ENCODE measurements around the gene CEP76. TPM values are rescaled to one million over a fixed set of nuclear protein-coding genes. Genes with fewer than 3 reads are reported as not detected.
"Not testable (repeated sequence)": the region's sequence is repeated elsewhere in the genome, so short reads cannot be mapped to it uniquely, and the experiment has no call there.

Gene CEP76
- total RNA-seq, 1 experiment from 2014 or later: 26.4 TPM

GRCh38 chr18:12630136-12630535 lies 72.4 kb downstream of the CEP76 start:
- H3K4me1 Mint-ChIP-seq (ENCODE audit: low read depth, unreplicated experiment): no peaks in the 10 kb centered on the region
- CTCF ChIA-PET: no interaction called here
- no peaks in the 10 kb centered on the region for H3K4me1 ChIP-seq
- no peak overlapping the region for H3K27ac Mint-ChIP-seq (ENCODE audit: unreplicated experiment)
- POLR2A ChIA-PET: no interaction called here
- H3K27me3 ChIP-seq (replicated peaks; ENCODE audit: control insufficient read depth, insufficient read depth, low read length): no peaks in the 10 kb centered on the region; the same call in 1 of the 2 replicates
- no peaks in the 10 kb centered on the region for H3K27me3 Mint-ChIP-seq (ENCODE audit: insufficient read depth, unreplicated experiment)
- H3K36me3 Mint-ChIP-seq (ENCODE audit: insufficient read depth, unreplicated experiment): no peaks in the 10 kb centered on the region
- no peak overlapping the region for H3K4me3 ChIP-seq (ENCODE audit: low read depth, low read length)
- no peaks in the 10 kb centered on the region for H3K9me3 Mint-ChIP-seq (ENCODE audit: unreplicated experiment)
- H3K9me3 ChIP-seq: no peaks in the 10 kb centered on the region
- intact Hi-C loops (cut with micrococcal nuclease; ENCODE audit: unreplicated experiment): no loop called here
- TF ChIP-seq CTCF (IDR thresholded peaks at IDR 0.05; ENCODE audit: insufficient read depth in 1 of 2, low read depth in 1 of 2, low read length in 1 of 2, severe bottlenecking in 1 of 2, unreplicated experiment in 1 of 2): no peak
- no TSS peak for BruUV-seq (replicated peaks)
- H3K36me3 ChIP-seq (ENCODE audit: control insufficient read depth, insufficient read depth, low read length): no peaks in the 10 kb centered on the region
- H3K4me3 Mint-ChIP-seq (ENCODE audit: unreplicated experiment): no peak overlapping the region
- no peak for DNase-seq

GRCh38 chr18:12628706-12629702 lies 73.5 kb downstream of the CEP76 start:
- H3K9me3 Mint-ChIP-seq (ENCODE audit: unreplicated experiment): no peaks in the 10 kb centered on the region
- Histone ChIP-seq H3K4me3 (ENCODE audit: low read depth, low read length) (no peak overlapping the region), H3K4me1 (no peaks in the 10 kb centered on the region), H3K9me3 (no peaks in the 10 kb centered on the region), H3K36me3 (ENCODE audit: control insufficient read depth, insufficient read depth, low read length) (no peaks in the 10 kb centered on the region), H3K27me3 (replicated peaks; ENCODE audit: control insufficient read depth, insufficient read depth, low read length) (no peaks in the 10 kb centered on the region; the same call in 1 of the 2 replicates)
- intact Hi-C loops (cut with micrococcal nuclease; ENCODE audit: unreplicated experiment): loop anchor here (5.0 kb wide), 1 partner anchor 37 kb away; no protein-coding TSS in a partner anchor
- no peaks in the 10 kb centered on the region for H3K27me3 Mint-ChIP-seq (ENCODE audit: insufficient read depth, unreplicated experiment)
- H3K4me1 Mint-ChIP-seq (ENCODE audit: low read depth, unreplicated experiment): no peaks in the 10 kb centered on the region
- ChIA-PET POLR2A (no interaction called here), CTCF (interaction anchor here (0.5 kb wide), 1 partner anchor 209 kb away, joined by 3 read pairs; no protein-coding TSS in a partner anchor)
- no peak for DNase-seq
- no peak overlapping the region for H3K27ac Mint-ChIP-seq (ENCODE audit: unreplicated experiment)
- H3K36me3 Mint-ChIP-seq (ENCODE audit: insufficient read depth, unreplicated experiment): no peaks in the 10 kb centered on the region
- H3K4me3 Mint-ChIP-seq (ENCODE audit: unreplicated experiment): no peak overlapping the region
- no TSS peak for BruUV-seq (replicated peaks)
- TF ChIP-seq CTCF (IDR thresholded peaks at IDR 0.05; ENCODE audit: insufficient read depth in 1 of 2, low read depth in 1 of 2, low read length in 1 of 2, severe bottlenecking in 1 of 2, unreplicated experiment in 1 of 2): no peak

GRCh38 chr18:12627199-12627598 lies 75.3 kb downstream of the CEP76 start:
- H3K4me1 Mint-ChIP-seq (ENCODE audit: low read depth, unreplicated experiment); H3K27me3 Mint-ChIP-seq (ENCODE audit: insufficient read depth, unreplicated experiment); H3K27me3 ChIP-seq (replicated peaks; ENCODE audit: control insufficient read depth, insufficient read depth, low read length); H3K36me3 Mint-ChIP-seq (ENCODE audit: insufficient read depth, unreplicated experiment); H3K9me3 Mint-ChIP-seq (ENCODE audit: unreplicated experiment); H3K4me3 Mint-ChIP-seq (ENCODE audit: unreplicated experiment); DNase-seq; POLR2A ChIA-PET; H3K36me3 ChIP-seq (ENCODE audit: control insufficient read depth, insufficient read depth, low read length); H3K27ac Mint-ChIP-seq (ENCODE audit: unreplicated experiment); H3K4me1 ChIP-seq; H3K4me3 ChIP-seq (ENCODE audit: low read depth, low read length); BruUV-seq (replicated peaks); H3K9me3 ChIP-seq; CTCF ChIA-PET: not testable (repeated sequence)
- intact Hi-C loops (cut with micrococcal nuclease; ENCODE audit: unreplicated experiment): loop anchor here (5.0 kb wide), 1 partner anchor 35 kb away; no protein-coding TSS in a partner anchor

Measured in Caco-2 (cell line).